GM10266 (cell line): ENCODE results near the gene ACER3.
"Not testable (repeated sequence)": the region's sequence is repeated elsewhere in the genome, so short reads cannot be mapped to it uniquely, and the experiment has no call there.

Experiments
- DNase-seq: peaks from one replicate; pipeline ENCODE4 v3.0.0; 2012; ENCODE audit errors: extremely low spot score
- TF ChIP-seq, protein P1 (sequence below): IDR thresholded peaks from 2 replicates; pipeline ENCODE4 v1.5.1; 2012; ENCODE audit warnings: mild to moderate bottlenecking, low read depth; ENCODE audit not compliant: control insufficient read depth, insufficient read depth; ENCODE audit errors: missing control alignments

The ACER3 gene

DNA sequence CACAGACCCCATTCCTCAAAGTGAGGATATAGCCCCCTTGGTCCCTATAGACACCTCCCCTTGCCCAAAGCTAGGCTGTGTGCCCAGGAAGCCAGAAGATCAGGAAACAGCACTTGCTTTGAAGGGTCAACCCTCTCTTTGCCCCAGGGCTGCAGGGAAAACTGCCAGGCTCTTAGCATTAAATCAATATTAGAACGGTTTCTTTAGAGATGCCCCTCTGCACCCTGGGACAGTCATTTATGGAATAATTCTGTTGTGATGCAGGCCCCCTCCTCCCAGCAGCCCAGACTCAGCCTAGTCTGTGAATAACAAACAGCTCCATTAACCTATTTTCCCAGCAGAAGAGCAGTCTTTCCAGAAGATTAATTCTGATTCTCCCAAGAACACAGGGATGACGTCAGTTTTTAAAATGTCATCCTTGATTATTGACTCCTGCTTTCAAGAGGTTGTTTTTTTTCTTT is 194.4 kb downstream of the ACER3 start:
- TF ChIP-seq, protein P1, sequence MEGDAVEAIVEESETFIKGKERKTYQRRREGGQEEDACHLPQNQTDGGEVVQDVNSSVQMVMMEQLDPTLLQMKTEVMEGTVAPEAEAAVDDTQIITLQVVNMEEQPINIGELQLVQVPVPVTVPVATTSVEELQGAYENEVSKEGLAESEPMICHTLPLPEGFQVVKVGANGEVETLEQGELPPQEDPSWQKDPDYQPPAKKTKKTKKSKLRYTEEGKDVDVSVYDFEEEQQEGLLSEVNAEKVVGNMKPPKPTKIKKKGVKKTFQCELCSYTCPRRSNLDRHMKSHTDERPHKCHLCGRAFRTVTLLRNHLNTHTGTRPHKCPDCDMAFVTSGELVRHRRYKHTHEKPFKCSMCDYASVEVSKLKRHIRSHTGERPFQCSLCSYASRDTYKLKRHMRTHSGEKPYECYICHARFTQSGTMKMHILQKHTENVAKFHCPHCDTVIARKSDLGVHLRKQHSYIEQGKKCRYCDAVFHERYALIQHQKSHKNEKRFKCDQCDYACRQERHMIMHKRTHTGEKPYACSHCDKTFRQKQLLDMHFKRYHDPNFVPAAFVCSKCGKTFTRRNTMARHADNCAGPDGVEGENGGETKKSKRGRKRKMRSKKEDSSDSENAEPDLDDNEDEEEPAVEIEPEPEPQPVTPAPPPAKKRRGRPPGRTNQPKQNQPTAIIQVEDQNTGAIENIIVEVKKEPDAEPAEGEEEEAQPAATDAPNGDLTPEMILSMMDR: no peak
- DNase-seq: no peak

DNA sequence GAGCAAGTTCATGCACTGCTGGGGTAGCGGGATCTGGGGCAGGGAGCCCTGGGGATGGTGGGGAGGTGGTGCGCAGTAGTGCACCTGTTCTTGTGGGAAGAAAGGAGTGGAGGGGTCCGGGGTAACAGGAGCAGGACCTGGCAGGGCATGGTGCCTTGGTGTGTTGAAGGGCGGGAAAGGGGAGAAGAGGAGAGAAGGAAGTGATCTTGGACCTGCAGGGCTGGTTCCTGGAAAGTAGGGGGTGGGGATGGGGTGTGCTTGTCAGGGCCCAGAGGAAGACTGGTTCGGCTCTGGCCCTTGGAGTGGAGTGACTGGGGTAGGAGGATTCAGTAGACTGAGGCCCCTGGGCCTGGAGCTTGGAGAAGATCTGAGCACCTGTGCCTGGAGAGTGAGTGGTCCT is 195.2 kb downstream of the ACER3 start:
- TF ChIP-seq, protein P1: no peak
- no peak for DNase-seq

DNA sequence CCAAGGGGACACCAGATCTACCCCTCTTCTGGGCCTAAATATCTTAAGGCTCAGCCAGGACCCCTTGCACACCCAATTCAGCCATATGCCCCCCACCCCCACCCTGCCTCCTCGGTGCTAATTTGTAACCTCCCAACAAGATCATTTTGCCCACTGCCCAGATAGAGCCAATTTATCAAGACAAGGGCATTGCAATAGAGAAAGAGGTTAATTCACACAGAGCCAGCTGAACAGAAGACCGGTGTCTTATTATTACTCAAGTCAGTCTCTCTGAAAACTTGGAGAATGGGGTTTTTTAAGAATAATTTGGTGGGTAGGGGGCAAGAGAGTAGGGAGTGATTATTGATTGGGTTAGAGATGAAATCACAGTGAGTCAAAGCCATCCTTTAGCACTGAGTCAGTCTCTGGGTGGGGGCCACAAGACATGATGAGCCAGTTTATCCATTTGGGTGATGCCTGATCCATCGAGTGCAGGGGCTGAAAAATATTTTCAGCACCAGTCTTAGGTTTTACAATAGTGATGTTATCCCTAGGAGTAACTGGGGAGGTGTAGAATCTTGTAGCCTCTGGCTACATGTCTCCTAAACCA is 196.2 kb downstream of the ACER3 start:
- no peak for DNase-seq
- TF ChIP-seq, protein P1: no peak

DNA sequence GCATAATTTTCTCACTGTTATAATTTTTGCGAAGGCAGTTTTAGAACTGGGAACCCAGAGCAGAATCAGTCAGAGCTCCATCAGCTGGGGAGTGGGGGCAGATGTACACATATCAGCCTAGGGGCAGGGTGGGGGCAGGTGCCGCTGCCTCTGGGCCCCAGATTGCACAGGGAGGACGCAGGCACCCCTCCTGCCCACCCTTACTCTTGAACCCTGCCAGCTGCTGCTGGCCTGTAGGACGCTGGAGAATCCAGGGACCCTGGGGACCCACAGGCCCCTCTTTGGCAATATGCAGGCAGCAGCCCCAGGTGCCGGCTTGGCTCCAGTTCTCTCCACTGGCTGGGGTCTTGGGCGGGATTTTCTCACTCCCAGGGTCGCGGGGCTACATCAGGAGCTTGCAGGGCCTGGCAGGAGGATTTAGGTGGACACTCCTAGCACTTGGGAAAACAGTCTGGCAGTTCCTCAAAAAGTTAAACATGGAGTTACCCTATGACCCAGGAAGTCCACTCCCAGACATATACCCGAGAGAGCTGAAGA is 197.3 kb downstream of the ACER3 start:
- DNase-seq: no peak
- TF ChIP-seq, protein P1: no peak

GRCh38 chr11:77058900-77059299 is 198.2 kb downstream of the ACER3 start:
- TF ChIP-seq, protein P1: no peak
- DNase-seq: no peak

DNA sequence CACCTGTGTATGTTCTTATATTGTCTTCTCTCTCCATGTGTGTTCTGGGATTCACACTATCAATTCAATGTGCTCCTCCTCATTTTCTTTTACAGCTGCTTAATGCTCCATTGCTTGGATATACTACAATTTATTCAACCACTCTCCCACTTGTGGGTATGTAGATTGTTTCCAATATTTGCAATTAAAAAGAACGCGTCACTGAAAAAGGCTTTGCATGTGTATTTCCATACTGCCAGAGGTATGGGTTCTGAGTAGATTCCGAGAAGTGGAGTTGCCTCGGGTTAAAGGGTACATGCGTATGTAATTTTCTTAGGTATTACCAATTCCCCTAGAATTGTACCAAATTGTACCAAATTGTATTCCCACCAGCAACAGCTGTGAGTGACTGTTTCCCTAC is 199.1 kb downstream of the ACER3 start:
- no peak for DNase-seq
- TF ChIP-seq, protein P1: no peak

GRCh38 chr11:77060234-77060633 is 199.5 kb downstream of the ACER3 start:
- TF ChIP-seq, protein P1: no peak

GRCh38 chr11:77061258-77061657 is 200.5 kb downstream of the ACER3 start:
- not testable (repeated sequence) for DNase-seq

More at GRCh38 chr11:77060234-77060633, 199.5 kb downstream of the ACER3 start:
- DNase-seq: no peak
